Measurements from ENCODE around the gene CDK14.

Gene CDK14

GRCh38 chr7:90611115-90611514 lies 15.0 kb downstream of the CDK14 start:
- no peak overlapping the region for H3K27ac ChIP-seq (replicated peaks)
- TF ChIP-seq POLR2AphosphoS5 (IDR thresholded peaks at IDR 0.05; ENCODE audit: low read depth) (no peak), CTCF (IDR thresholded peaks at IDR 0.05; ENCODE audit: insufficient read depth, low read length) (no peak), REST (IDR thresholded peaks at IDR 0.05; ENCODE audit: insufficient replicate concordance, low read depth) (no peak), GABPA (IDR thresholded peaks at IDR 0.05; ENCODE audit: low read depth) (no peak)
- no peak overlapping the region for H3K4me3 ChIP-seq (replicated peaks; ENCODE audit: insufficient read depth, low read length)
- DNase-seq (ENCODE audit: low read depth in 1 of 2, low spot score in 1 of 2) = no peak
- no peaks in the 10 kb centered on the region for H3K27me3 ChIP-seq (ENCODE audit: insufficient read depth, poor library complexity, severe bottlenecking)

- Histone ChIP-seq H3K27ac (replicated peaks) (no peak overlapping the region), H3K27me3 (ENCODE audit: insufficient read depth, poor library complexity, severe bottlenecking) (no peaks in the 10 kb centered on the region), H3K4me3 (replicated peaks; ENCODE audit: insufficient read depth, low read length) (no peak overlapping the region)
- TF ChIP-seq CTCF (IDR thresholded peaks at IDR 0.05; ENCODE audit: insufficient read depth, low read length) = no peak
- TF ChIP-seq POLR2AphosphoS5 (IDR thresholded peaks at IDR 0.05; ENCODE audit: low read depth) = no peak
- peak; percentile 56; the same call in 1 of the 2 replicates for TF ChIP-seq SPI1 (IDR thresholded peaks at IDR 0.05; ENCODE audit: borderline replicate concordance, low read depth)
- no peak for TF ChIP-seq GABPA (IDR thresholded peaks at IDR 0.05; ENCODE audit: low read depth)
- DNase-seq (ENCODE audit: low read depth in 1 of 2, low spot score in 1 of 2) = peak in 1 of 2 experiments; percentile 23
Observed at GRCh38 chr7:90613088-90613498, 17.0 kb downstream of the CDK14 start.

GRCh38 chr7:90617442-90617841 lies 21.3 kb downstream of the CDK14 start:
- DNase-seq (ENCODE audit: low read depth in 1 of 2, low spot score in 1 of 2) = no peak
- TF ChIP-seq SPI1 (IDR thresholded peaks at IDR 0.05; ENCODE audit: borderline replicate concordance, low read depth) = no peak
- no peak for TF ChIP-seq GABPA (IDR thresholded peaks at IDR 0.05; ENCODE audit: low read depth)
- TF ChIP-seq CTCF (IDR thresholded peaks at IDR 0.05; ENCODE audit: insufficient read depth, low read length) = no peak
- TF ChIP-seq POLR2AphosphoS5 (IDR thresholded peaks at IDR 0.05; ENCODE audit: low read depth) = no peak
- no peak for TF ChIP-seq REST (IDR thresholded peaks at IDR 0.05; ENCODE audit: insufficient replicate concordance, low read depth)
- H3K27me3 ChIP-seq (ENCODE audit: insufficient read depth, poor library complexity, severe bottlenecking) = no peaks in the 10 kb centered on the region
- no peak overlapping the region for H3K27ac ChIP-seq (replicated peaks)
- H3K4me3 ChIP-seq (replicated peaks; ENCODE audit: insufficient read depth, low read length) = no peak overlapping the region

DNA sequence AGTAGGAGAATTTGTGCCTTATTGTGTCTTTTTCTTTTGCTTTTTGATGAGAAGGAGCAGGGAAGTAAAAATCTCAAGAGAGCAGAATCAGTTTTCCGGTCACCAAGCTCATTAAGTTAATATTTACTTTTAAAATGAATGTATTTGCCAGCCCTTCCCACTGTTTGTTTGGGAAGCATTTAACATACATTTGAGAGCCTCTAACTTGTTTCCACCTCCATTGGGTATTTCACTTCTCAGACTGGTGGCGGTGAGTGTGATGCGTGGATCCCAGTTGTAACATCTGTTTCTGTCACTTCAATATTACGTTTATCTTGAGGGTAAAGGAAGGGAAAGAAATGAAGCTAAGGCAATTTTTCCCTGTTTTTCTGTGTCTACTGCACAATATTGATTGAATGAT lies 22.8 kb downstream of the CDK14 start:
- Histone ChIP-seq H3K27ac (replicated peaks) (no peak overlapping the region), H3K4me3 (replicated peaks; ENCODE audit: insufficient read depth, low read length) (no peak overlapping the region), H3K27me3 (ENCODE audit: insufficient read depth, poor library complexity, severe bottlenecking) (no peaks in the 10 kb centered on the region)
- no peak for TF ChIP-seq GABPA (IDR thresholded peaks at IDR 0.05; ENCODE audit: low read depth)
- no peak for TF ChIP-seq CTCF (IDR thresholded peaks at IDR 0.05; ENCODE audit: insufficient read depth, low read length)
- no peak for TF ChIP-seq REST (IDR thresholded peaks at IDR 0.05; ENCODE audit: insufficient replicate concordance, low read depth)
- TF ChIP-seq POLR2AphosphoS5 (IDR thresholded peaks at IDR 0.05; ENCODE audit: low read depth) = no peak
- TF ChIP-seq SPI1 (IDR thresholded peaks at IDR 0.05; ENCODE audit: borderline replicate concordance, low read depth) = no peak
- no peak for DNase-seq (ENCODE audit: low read depth in 1 of 2, low spot score in 1 of 2)
